ENCODE results near the gene ABCC12. TPM values are rescaled to one million over a fixed set of nuclear protein-coding genes. Genes with fewer than 3 reads are reported as not detected.

ABCC12 gene
- total and polyA plus RNA-seq, 10 of the 15 experiments (the other 5 are each of a cell fraction or from before 2014, with no cell fraction given): 0.02 to 0.03 (median 0.03) TPM; not detected in 6

DNA sequence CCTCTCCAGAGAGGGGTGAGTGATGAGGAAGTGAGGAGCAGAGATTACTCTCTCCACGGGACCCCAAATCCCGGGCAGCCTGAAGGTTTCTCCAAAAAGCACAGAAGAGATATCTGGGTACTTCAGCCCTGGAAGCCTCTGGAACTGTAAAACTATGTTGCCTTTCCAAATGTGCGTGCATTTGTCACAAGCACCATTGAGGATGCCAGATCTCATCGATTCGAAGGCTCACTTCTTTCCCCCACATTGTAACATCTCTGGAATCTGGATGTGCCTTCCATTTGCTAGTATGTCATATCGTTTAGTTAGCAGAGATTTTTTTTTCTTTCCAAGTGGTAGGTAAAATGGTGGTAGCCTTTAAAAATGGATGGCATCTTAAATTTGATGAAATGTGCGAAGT lies 45.8 kb downstream of the ABCC12 start:
- H2AFZ ChIP-seq (ENCODE audit: control insufficient read depth, low read depth, low read length): no peak overlapping the region
- H3K27ac ChIP-seq (ENCODE audit: control insufficient read depth, insufficient read depth): no peak overlapping the region
- H3K9me3 ChIP-seq (replicated peaks; ENCODE audit: control insufficient read depth, insufficient read depth, low read length): no peaks in the 10 kb centered on the region
- no peaks in the 10 kb centered on the region for H3K36me3 ChIP-seq (ENCODE audit: control insufficient read depth in 2 of 2, insufficient read depth in 2 of 2, low read length in 1 of 2)
- ChIA-PET RAD21 (ENCODE audit: unreplicated experiment) (no interaction called here), SMC1A (ENCODE audit: uncharacterized antibody, unreplicated experiment) (interaction anchor here (1.3 to 2.1 kb wide), 2 partner anchors 9 to 12 kb away, joined by 6 read pairs; no protein-coding TSS in a partner anchor), POLR2A (interaction anchor here (1.1 kb wide), 1 partner anchor 9 kb away, joined by 5 read pairs; no protein-coding TSS in a partner anchor), CTCF (no interaction called here)
- FAIRE-seq (no peak), DNase-seq (ENCODE audit: low read depth, low spot score) (no peak), ATAC-seq (no peak)
- WGBS (ENCODE audit: insufficient coverage, insufficient replicate concordance, low lambda C conversion rate, missing lambda C conversion rate): 38% methylated on average over 7 of the region's 7 CpGs
- in situ Hi-C loops (cut with MboI): no loop called here
- BruUV-seq (replicated peaks): no TSS peak
- no peak overlapping the region for H3K4me2 ChIP-seq (ENCODE audit: control insufficient read depth, insufficient read depth)
- H3K4me3 ChIP-seq: no peak overlapping the region
- intact Hi-C loops (cut with micrococcal nuclease; ENCODE audit: unreplicated experiment): no loop called here
- no peaks in the 10 kb centered on the region for H3K27me3 ChIP-seq (replicated peaks in 1 of 2; ENCODE audit: control insufficient read depth in 2 of 2, insufficient read depth in 2 of 2, low read length in 1 of 2)
- H3K79me2 ChIP-seq (ENCODE audit: control insufficient read depth, insufficient read depth, low read length): no peaks in the 10 kb centered on the region
- H3K4me1 ChIP-seq (ENCODE audit: control insufficient read depth, insufficient read depth, low read length): no peaks in the 10 kb centered on the region
- H3K9ac ChIP-seq (ENCODE audit: control insufficient read depth, insufficient read depth, low read length): no peak overlapping the region
- no peaks in the 10 kb centered on the region for H4K20me1 ChIP-seq (ENCODE audit: control insufficient read depth, insufficient read depth)
- TF ChIP-seq SRF (IDR thresholded peaks at IDR 0.05; ENCODE audit: low read depth in 2 of 2, low read length in 2 of 2): no peak
- no peak for TF ChIP-seq IKZF1 (conservative IDR thresholded peaks at IDR 0.05)

DNA sequence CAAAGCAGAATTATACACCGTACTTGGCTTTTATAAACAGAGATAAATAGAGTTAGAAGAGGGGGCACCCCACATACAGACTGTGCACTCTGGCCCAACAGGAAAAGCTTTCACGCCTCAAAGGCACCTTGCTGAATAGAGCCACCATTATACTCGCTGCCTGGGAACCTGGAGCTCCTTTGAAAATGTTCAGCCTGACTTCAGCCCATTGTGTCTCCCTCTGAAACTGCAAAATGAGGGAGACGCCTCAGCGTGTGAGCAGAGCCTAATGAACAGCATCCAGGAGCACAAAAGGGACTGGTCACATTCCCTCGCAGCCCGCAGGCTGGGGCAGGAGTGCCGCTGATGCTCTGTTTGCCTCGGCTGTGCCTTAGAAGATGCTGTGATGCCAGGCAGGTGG lies 46.3 kb downstream of the ABCC12 start:
- Histone ChIP-seq H3K27ac (ENCODE audit: control insufficient read depth, insufficient read depth) (no peak overlapping the region), H3K36me3 (ENCODE audit: control insufficient read depth in 2 of 2, insufficient read depth in 2 of 2, low read length in 1 of 2) (no peaks in the 10 kb centered on the region), H2AFZ (ENCODE audit: control insufficient read depth, low read depth, low read length) (no peak overlapping the region), H3K4me1 (ENCODE audit: control insufficient read depth, insufficient read depth, low read length) (no peaks in the 10 kb centered on the region), H3K9me3 (replicated peaks; ENCODE audit: control insufficient read depth, insufficient read depth, low read length) (no peaks in the 10 kb centered on the region), H3K79me2 (ENCODE audit: control insufficient read depth, insufficient read depth, low read length) (no peaks in the 10 kb centered on the region), H4K20me1 (ENCODE audit: control insufficient read depth, insufficient read depth) (no peaks in the 10 kb centered on the region), H3K27me3 (replicated peaks in 1 of 2; ENCODE audit: control insufficient read depth in 2 of 2, insufficient read depth in 2 of 2, low read length in 1 of 2) (no peaks in the 10 kb centered on the region), H3K4me3 (no peak overlapping the region), H3K4me2 (ENCODE audit: control insufficient read depth, insufficient read depth) (no peak overlapping the region), H3K9ac (ENCODE audit: control insufficient read depth, insufficient read depth, low read length) (no peak overlapping the region)
- DNase-seq (ENCODE audit: low read depth, low spot score) (no peak), ATAC-seq (no peak), FAIRE-seq (no peak)
- BruUV-seq (replicated peaks): no TSS peak
- ChIA-PET SMC1A (ENCODE audit: uncharacterized antibody, unreplicated experiment) (interaction anchor here (1.0 to 2.1 kb wide), 4 partner anchors 8 to 14 kb away, joined by 3 to 6 read pairs (median 6); no protein-coding TSS in a partner anchor), POLR2A (interaction anchor here (1.1 kb wide), 1 partner anchor 9 kb away, joined by 5 read pairs; no protein-coding TSS in a partner anchor), CTCF (interaction anchor here (1.1 to 2.1 kb wide), 3 partner anchors 11 to 54 kb away, joined by 3 to 8 read pairs (median 5); no protein-coding TSS in a partner anchor), RAD21 (ENCODE audit: unreplicated experiment) (no interaction called here)
- in situ Hi-C loops (cut with MboI): no loop called here
- 30% methylated on average over 9 of the region's 9 CpGs for WGBS (ENCODE audit: insufficient coverage, insufficient replicate concordance, low lambda C conversion rate, missing lambda C conversion rate)
- no peak for TF ChIP-seq FOS (IDR thresholded peaks at IDR 0.05; ENCODE audit: borderline replicate concordance, extremely low read depth, insufficient read length)
- TF ChIP-seq, protein P1, sequence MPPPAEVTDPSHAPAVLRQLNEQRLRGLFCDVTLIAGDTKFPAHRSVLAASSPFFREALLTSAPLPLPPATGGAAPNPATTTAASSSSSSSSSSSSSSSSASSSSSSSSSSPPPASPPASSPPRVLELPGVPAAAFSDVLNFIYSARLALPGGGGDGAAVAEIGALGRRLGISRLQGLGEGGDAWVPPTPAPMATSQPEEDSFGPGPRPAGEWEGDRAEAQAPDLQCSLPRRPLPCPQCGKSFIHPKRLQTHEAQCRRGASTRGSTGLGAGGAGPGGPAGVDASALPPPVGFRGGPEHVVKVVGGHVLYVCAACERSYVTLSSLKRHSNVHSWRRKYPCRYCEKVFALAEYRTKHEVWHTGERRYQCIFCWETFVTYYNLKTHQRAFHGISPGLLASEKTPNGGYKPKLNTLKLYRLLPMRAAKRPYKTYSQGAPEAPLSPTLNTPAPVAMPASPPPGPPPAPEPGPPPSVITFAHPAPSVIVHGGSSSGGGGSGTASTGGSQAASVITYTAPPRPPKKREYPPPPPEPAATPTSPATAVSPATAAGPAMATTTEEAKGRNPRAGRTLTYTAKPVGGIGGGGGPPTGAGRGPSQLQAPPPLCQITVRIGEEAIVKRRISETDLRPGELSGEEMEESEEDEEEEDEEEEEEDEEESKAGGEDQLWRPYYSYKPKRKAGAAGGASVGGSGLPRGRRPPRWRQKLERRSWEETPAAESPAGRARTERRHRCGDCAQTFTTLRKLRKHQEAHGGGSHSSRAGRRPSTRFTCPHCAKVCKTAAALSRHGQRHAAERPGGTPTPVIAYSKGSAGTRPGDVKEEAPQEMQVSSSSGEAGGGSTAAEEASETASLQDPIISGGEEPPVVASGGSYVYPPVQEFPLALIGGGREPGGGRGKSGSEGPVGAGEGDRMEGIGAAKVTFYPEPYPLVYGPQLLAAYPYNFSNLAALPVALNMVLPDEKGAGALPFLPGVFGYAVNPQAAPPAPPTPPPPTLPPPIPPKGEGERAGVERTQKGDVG (CRISPR knock-in tag; IDR thresholded peaks at IDR 0.05): no peak
- no peak for TF ChIP-seq LARP7 (IDR thresholded peaks at IDR 0.05)
- intact Hi-C loops (cut with micrococcal nuclease; ENCODE audit: unreplicated experiment): no loop called here

All from GM12878 (cell line).